Measurements from ENCODE around the gene SCRG1.

SCRG1 gene

GRCh38 chr4:173357939-173358338 is 41.0 kb downstream of the SCRG1 start:
- no peak for DNase-seq

DNA sequence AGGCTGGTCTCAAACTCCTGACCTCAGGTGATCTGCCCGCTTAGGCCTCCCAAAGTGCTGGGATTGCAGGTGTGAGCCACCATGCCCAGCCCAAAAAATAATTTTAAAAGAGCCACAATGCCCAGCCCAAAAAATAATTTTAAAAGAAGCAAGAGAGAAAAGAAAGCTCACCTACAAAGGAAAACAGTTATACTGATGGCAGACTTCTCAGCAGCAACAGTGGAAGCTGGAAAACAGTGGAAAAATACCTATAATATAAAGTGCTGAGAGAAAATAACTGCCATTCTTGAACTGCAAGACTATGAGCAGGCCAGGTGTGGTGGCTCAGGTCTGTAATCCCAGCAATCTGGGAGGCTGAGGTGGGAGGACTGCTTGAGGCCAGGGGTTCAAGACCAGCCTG is 51.4 kb downstream of the SCRG1 start:
- no peak for DNase-seq

GRCh38 chr4:173346074-173346473 is 52.8 kb downstream of the SCRG1 start:
- DNase-seq = no peak

DNA sequence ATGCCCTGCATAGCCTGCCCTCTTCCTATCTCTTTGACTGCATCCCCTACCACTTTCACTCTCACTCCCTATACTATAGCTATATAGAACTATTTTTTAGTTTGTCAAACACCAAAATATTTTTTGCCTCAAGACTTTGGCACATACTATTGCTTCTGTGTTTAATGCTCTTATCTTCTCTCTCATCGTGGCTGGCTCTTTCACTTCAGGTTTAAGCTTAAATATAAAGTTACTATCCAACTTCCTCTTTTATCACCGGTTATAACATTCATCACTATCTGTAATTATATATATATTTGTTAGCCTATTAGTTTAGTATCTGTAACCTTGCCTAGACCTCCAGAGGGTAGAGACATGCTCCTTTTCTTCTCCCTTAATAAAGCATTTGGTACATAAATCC is 53.3 kb downstream of the SCRG1 start:
- DNase-seq = no peak

DNA sequence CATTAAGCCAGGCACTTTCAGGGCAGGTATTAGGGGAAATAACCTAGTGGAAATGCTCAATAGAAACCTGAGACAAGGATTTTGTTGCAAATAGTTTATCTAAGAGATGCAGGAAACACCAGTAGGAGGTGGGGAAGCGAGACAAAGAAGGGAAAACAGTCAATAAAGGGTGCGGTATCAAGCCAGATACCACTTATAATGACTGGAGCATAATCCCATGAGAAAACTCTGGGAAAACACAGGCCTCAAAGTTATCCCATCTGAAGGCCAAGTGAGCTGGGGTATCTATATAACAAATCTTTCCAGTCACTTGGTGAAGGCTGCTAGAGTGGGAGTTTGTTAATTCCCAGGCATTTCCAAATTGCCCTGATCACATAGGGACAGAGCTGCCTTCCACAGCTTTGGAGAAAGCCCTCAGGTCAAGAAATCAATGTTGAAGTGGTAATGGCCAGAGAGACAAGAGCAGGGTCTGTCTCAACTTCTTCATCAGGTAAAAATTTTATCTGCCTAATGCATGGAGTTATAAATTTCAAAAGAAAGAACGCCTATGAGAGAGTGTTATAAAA is 55.0 kb downstream of the SCRG1 start:
- DNase-seq = no peak

GRCh38 chr4:173337463-173337862 is 61.5 kb downstream of the SCRG1 start:
- no peak for DNase-seq

DNA sequence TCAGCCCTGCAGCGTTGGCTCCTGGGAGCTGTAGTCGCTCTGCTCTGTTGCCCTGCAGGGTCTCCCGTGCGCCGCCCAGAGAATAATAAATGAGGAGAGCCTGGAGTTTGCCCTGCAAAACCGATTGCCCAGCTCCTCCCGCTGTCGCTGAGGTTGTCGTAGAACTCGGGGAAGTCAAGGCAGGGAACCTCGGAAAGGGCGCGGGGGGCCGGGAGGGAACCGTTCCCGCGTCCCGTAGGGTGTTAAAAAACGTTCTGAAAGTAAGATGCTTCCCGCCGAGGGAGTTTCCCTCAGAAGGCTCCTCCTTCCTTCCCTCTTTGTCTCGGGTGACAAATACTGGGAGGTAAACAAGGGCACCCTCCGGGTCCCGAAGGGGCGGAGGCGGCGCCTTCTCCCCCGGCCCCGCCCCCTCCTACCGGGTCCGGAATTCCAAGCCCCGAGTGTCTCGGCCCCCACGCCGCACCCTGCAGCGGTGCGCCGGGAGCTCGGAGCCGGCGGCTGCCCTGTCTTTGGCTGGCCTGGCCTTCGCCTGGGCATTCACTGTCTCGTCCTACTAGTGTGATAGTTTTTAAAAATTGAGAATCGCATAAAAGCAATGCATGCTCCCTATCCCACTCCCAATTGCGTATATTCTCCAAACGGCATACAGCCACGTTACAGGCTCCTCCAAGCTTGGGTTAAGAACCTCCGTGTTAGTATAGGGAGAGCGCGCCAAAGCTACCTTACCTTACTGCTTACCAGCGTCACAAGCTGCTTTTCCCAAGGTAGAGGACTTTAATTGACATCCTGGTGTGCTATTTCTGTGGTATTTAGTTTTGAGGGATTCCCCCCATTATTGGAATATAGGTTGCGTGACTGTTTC is 63.8 kb downstream of the SCRG1 start:
- DNase-seq = peak; percentile 85

All from left hindlimb (tissue), 1 donor.